ENCODE measurements around the gene MEN1.

The MEN1 gene

GRCh38 chr11:64793271-64794160, 16.8 kb downstream of the MEN1 start:
- no peak for ATAC-seq

GRCh38 chr11:64792482-64792881, 17.9 kb downstream of the MEN1 start:
- TF ChIP-seq SNAI2 (CRISPR knock-in tag; IDR thresholded peaks at IDR 0.05) (no peak), OSR1 (CRISPR knock-in tag; IDR thresholded peaks at IDR 0.05) (no peak), CREB5 (CRISPR knock-in tag; IDR thresholded peaks at IDR 0.05; ENCODE audit: low read depth) (no peak), ZNF565 (CRISPR knock-in tag; conservative IDR thresholded peaks at IDR 0.05; ENCODE audit: low read depth) (no peak), PPARA (CRISPR knock-in tag; IDR thresholded peaks at IDR 0.05; ENCODE audit: borderline replicate concordance) (no peak), ZC3H10 (CRISPR knock-in tag; IDR thresholded peaks at IDR 0.05) (no peak), GLIS3 (CRISPR knock-in tag; IDR thresholded peaks at IDR 0.05) (no peak), ZNF70 (CRISPR knock-in tag; IDR thresholded peaks at IDR 0.05) (no peak), ZNF8 (CRISPR knock-in tag; IDR thresholded peaks at IDR 0.05) (no peak), BACH2 (CRISPR knock-in tag; IDR thresholded peaks at IDR 0.05; ENCODE audit: borderline replicate concordance) (no peak), ISL1 (CRISPR knock-in tag; IDR thresholded peaks at IDR 0.05) (no peak)
- TF ChIP-seq, protein P1, sequence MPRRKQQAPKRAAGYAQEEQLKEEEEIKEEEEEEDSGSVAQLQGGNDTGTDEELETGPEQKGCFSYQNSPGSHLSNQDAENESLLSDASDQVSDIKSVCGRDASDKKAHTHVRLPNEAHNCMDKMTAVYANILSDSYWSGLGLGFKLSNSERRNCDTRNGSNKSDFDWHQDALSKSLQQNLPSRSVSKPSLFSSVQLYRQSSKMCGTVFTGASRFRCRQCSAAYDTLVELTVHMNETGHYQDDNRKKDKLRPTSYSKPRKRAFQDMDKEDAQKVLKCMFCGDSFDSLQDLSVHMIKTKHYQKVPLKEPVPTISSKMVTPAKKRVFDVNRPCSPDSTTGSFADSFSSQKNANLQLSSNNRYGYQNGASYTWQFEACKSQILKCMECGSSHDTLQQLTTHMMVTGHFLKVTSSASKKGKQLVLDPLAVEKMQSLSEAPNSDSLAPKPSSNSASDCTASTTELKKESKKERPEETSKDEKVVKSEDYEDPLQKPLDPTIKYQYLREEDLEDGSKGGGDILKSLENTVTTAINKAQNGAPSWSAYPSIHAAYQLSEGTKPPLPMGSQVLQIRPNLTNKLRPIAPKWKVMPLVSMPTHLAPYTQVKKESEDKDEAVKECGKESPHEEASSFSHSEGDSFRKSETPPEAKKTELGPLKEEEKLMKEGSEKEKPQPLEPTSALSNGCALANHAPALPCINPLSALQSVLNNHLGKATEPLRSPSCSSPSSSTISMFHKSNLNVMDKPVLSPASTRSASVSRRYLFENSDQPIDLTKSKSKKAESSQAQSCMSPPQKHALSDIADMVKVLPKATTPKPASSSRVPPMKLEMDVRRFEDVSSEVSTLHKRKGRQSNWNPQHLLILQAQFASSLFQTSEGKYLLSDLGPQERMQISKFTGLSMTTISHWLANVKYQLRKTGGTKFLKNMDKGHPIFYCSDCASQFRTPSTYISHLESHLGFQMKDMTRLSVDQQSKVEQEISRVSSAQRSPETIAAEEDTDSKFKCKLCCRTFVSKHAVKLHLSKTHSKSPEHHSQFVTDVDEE (CRISPR knock-in tag; IDR thresholded peaks at IDR 0.05) = no peak
- TF ChIP-seq, protein P2, sequence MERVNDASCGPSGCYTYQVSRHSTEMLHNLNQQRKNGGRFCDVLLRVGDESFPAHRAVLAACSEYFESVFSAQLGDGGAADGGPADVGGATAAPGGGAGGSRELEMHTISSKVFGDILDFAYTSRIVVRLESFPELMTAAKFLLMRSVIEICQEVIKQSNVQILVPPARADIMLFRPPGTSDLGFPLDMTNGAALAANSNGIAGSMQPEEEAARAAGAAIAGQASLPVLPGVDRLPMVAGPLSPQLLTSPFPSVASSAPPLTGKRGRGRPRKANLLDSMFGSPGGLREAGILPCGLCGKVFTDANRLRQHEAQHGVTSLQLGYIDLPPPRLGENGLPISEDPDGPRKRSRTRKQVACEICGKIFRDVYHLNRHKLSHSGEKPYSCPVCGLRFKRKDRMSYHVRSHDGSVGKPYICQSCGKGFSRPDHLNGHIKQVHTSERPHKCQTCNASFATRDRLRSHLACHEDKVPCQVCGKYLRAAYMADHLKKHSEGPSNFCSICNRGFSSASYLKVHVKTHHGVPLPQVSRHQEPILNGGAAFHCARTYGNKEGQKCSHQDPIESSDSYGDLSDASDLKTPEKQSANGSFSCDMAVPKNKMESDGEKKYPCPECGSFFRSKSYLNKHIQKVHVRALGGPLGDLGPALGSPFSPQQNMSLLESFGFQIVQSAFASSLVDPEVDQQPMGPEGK (CRISPR knock-in tag; IDR thresholded peaks at IDR 0.05; ENCODE audit: borderline replicate concordance) = no peak
- ATAC-seq = no peak

More at GRCh38 chr11:64793271-64794160, 16.8 kb downstream of the MEN1 start:
- TF ChIP-seq ZNF70 (CRISPR knock-in tag; IDR thresholded peaks at IDR 0.05) (no peak), RARB (CRISPR knock-in tag; IDR thresholded peaks at IDR 0.05) (no peak), ZNF565 (CRISPR knock-in tag; conservative IDR thresholded peaks at IDR 0.05; ENCODE audit: low read depth) (no peak), ZFP30 (CRISPR knock-in tag; IDR thresholded peaks at IDR 0.05) (no peak), CREB5 (CRISPR knock-in tag; IDR thresholded peaks at IDR 0.05; ENCODE audit: low read depth) (no peak), SNAI2 (CRISPR knock-in tag; IDR thresholded peaks at IDR 0.05) (no peak), ZC3H10 (CRISPR knock-in tag; IDR thresholded peaks at IDR 0.05) (no peak), ZNF8 (CRISPR knock-in tag; IDR thresholded peaks at IDR 0.05) (no peak), CSDC2 (CRISPR knock-in tag; IDR thresholded peaks at IDR 0.05) (no peak), ESRRG (CRISPR knock-in tag; IDR thresholded peaks at IDR 0.05) (no peak), ARNTL (CRISPR knock-in tag; IDR thresholded peaks at IDR 0.05; ENCODE audit: borderline replicate concordance, low read depth) (no peak), ISL1 (CRISPR knock-in tag; IDR thresholded peaks at IDR 0.05) (no peak), OSR1 (CRISPR knock-in tag; IDR thresholded peaks at IDR 0.05) (no peak), BACH2 (CRISPR knock-in tag; IDR thresholded peaks at IDR 0.05; ENCODE audit: borderline replicate concordance) (no peak)
- TF ChIP-seq, protein P3, sequence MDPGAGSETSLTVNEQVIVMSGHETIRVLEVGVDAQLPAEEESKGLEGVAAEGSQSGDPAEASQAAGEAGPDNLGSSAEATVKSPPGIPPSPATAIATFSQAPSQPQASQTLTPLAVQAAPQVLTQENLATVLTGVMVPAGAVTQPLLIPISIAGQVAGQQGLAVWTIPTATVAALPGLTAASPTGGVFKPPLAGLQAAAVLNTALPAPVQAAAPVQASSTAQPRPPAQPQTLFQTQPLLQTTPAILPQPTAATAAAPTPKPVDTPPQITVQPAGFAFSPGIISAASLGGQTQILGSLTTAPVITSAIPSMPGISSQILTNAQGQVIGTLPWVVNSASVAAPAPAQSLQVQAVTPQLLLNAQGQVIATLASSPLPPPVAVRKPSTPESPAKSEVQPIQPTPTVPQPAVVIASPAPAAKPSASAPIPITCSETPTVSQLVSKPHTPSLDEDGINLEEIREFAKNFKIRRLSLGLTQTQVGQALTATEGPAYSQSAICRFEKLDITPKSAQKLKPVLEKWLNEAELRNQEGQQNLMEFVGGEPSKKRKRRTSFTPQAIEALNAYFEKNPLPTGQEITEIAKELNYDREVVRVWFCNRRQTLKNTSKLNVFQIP (CRISPR knock-in tag; IDR thresholded peaks at IDR 0.05; ENCODE audit: borderline replicate concordance, low read depth) = no peak
- TF ChIP-seq, protein P2 (CRISPR knock-in tag; IDR thresholded peaks at IDR 0.05; ENCODE audit: borderline replicate concordance) = no peak
- TF ChIP-seq, protein P1 (CRISPR knock-in tag; IDR thresholded peaks at IDR 0.05) = no peak
